PC-3 (cell line): ENCODE data around the gene ZNF385A.

ENCODE experiments used
- CTCF ChIP-seq: fragments of 300-600 bp; sonication (generic); conservative IDR thresholded peaks from 2 replicates; pipeline ENCODE4 v1.5.1; 2017; ENCODE audit warnings: antibody characterized with exemption, low read depth, mild to moderate bottlenecking, low read length
- EZH2 ChIP-seq: fragments of 300-600 bp; sonication (generic); IDR thresholded peaks from one replicate; pipeline ENCODE4 v1.6.1; 2017; ENCODE audit warnings: antibody characterized with exemption, mild to moderate bottlenecking, low read length; ENCODE audit not compliant: unreplicated experiment
- EZH2phosphoT487 ChIP-seq: fragments of 300-600 bp; sonication (generic); IDR thresholded peaks from 2 replicates; pipeline ENCODE4 v1.6.1; 2018; ENCODE audit warnings: mild to moderate bottlenecking, antibody characterized with exemption, low read length, borderline replicate concordance

- no peak for TF ChIP-seq CTCF
- no peak for TF ChIP-seq EZH2
- no peak for TF ChIP-seq EZH2phosphoT487
Observed at GRCh38 chr12:54351341-54351740, 33.2 kb downstream of the ZNF385A start.
